MM.1S (cell line): ENCODE data around the gene ETHE1.

Experiments used
- DNase-seq: peaks from one replicate; pipeline ENCODE4 v3.0.0-alpha.2; 2015
- H2AFZ ChIP-seq: fragments of 300-600 bp; sonication (generic); 2 replicates; pipeline ENCODE4 v1.6.0; 2016; ENCODE audit warnings: antibody characterized with exemption, low read length
- H3F3A ChIP-seq: fragments of 300-600 bp; sonication (generic); 2 replicates; pipeline ENCODE4 v1.6.1; 2016; ENCODE audit warnings: mild to moderate bottlenecking, antibody characterized with exemption, low read length, moderate library complexity, mixed read lengths; ENCODE audit not compliant: insufficient read depth
- H3K27ac ChIP-seq: fragments of 300-600 bp; sonication (generic); 2 replicates; pipeline ENCODE4 v1.5.1; 2016; ENCODE audit warnings: mild to moderate bottlenecking, low read length
- H3K27me3 ChIP-seq: fragments of 300-600 bp; sonication (generic); replicated peaks from 2 replicates; pipeline ENCODE4 v1.6.0; 2016; ENCODE audit warnings: low read length; ENCODE audit not compliant: insufficient read depth
- H3K36me3 ChIP-seq: fragments of 300-600 bp; sonication (generic); replicated peaks from 2 replicates; pipeline ENCODE4 v1.6.1; 2016; ENCODE audit warnings: mild to moderate bottlenecking, low read length, mixed read lengths; ENCODE audit not compliant: insufficient read depth
- H3K4me1 ChIP-seq: fragments of 300-600 bp; sonication (generic); 2 replicates; pipeline ENCODE4 v1.6.1; 2016; ENCODE audit warnings: low read length, mixed read lengths
- H3K4me2 ChIP-seq: fragments of 300-600 bp; sonication (generic); 2 replicates; pipeline ENCODE4 v1.6.0; 2016; ENCODE audit warnings: low read depth, low read length
- H3K4me3 ChIP-seq: fragments of 300-600 bp; sonication (generic); 2 replicates; pipeline ENCODE4 v1.5.1; 2016; ENCODE audit warnings: low read length, mixed read lengths
- H3K79me2 ChIP-seq: fragments of 300-600 bp; sonication (generic); 2 replicates; pipeline ENCODE4 v1.6.1; 2016; ENCODE audit warnings: mixed run types, low read length, mixed read lengths
- H3K9ac ChIP-seq: fragments of 300-600 bp; sonication (generic); 2 replicates; pipeline ENCODE4 v1.6.1; 2016; ENCODE audit warnings: low read length, mixed read lengths
- H3K9me2 ChIP-seq: fragments of 300-600 bp; sonication (generic); replicated peaks from 2 replicates; pipeline ENCODE4 v1.6.1; 2016; ENCODE audit warnings: mild to moderate bottlenecking, low read length, mixed read lengths; ENCODE audit not compliant: insufficient read depth
- H3K9me3 ChIP-seq: fragments of 300-600 bp; sonication (generic); replicated peaks from 2 replicates; pipeline ENCODE4 v1.6.1; 2016; ENCODE audit warnings: mild to moderate bottlenecking, low read length, mixed read lengths; ENCODE audit not compliant: insufficient read depth
- H4K20me1 ChIP-seq: fragments of 300-600 bp; sonication (generic); 2 replicates; pipeline ENCODE4 v1.6.1; 2016; ENCODE audit warnings: mild to moderate bottlenecking, low read length, moderate library complexity, mixed read lengths; ENCODE audit not compliant: insufficient read depth
- CTCF ChIP-seq: fragments of 300-600 bp; sonication (generic); IDR thresholded peaks from 2 replicates; pipeline ENCODE4 v1.5.1; 2016; ENCODE audit warnings: antibody characterized with exemption, low read length, mixed read lengths
- EZH2 ChIP-seq: fragments of 300-600 bp; sonication (generic); optimal IDR thresholded peaks from 2 replicates; pipeline ENCODE3; 2017; ENCODE audit warnings: low read depth, mild to moderate bottlenecking, antibody characterized with exemption, low read length, mixed read lengths
- EZH2phosphoT487 ChIP-seq: fragments of 300-600 bp; sonication (generic); IDR thresholded peaks from 2 replicates; pipeline ENCODE4 v1.6.1; 2018; ENCODE audit warnings: antibody characterized with exemption, low read length

ETHE1 gene

GRCh38 chr19:43474487-43474886 lies 52.5 kb downstream of the ETHE1 start:
- Histone ChIP-seq H3K4me1 (no peaks in the 10 kb centered on the region), H4K20me1 (no peaks in the 10 kb centered on the region), H3K4me2 (no peak overlapping the region), H3K9me3 (no peaks in the 10 kb centered on the region), H3K9me2 (no peaks in the 10 kb centered on the region), H3K4me3 (no peak overlapping the region), H3F3A (no peaks in the 10 kb centered on the region), H3K27me3 (no peaks in the 10 kb centered on the region), H3K27ac (no peak overlapping the region), H3K36me3 (no peaks in the 10 kb centered on the region), H3K79me2 (no peaks in the 10 kb centered on the region), H2AFZ (no peak overlapping the region), H3K9ac (no peak overlapping the region)
- no peak for TF ChIP-seq EZH2
- TF ChIP-seq CTCF, result no peak
- TF ChIP-seq EZH2phosphoT487, result no peak
- DNase-seq, result no peak

DNA sequence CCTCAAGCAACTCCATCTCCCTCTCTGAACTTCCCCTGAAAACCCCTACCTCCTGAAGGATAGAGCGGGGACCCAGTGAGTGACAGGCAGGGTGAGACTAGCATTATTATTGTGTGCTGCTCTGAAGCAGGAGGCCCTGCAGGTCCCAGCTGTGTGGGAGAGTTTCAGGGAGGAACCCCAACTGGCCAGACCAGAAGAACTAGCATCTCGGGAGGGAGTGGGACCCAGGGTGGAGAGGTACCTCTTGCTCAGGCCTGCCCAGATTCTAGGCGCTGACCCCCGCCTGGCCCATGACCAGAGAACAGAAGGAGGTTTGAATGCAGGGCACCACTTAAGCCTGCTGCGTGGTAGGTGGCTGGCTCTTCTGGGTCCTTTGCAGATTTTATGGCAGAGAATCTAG lies 55.9 kb downstream of the ETHE1 start:
- H3K36me3 ChIP-seq, result no peaks in the 10 kb centered on the region
- TF ChIP-seq EZH2phosphoT487 (no peak), CTCF (no peak), EZH2 (no peak)
- no peak overlapping the region for H3K4me3 ChIP-seq
- H3K9me3 ChIP-seq, result no peaks in the 10 kb centered on the region
- H3K27ac ChIP-seq, result no peak overlapping the region
- H3K4me2 ChIP-seq, result no peak overlapping the region
- no peak for DNase-seq
- H3K27me3 ChIP-seq, result no peaks in the 10 kb centered on the region
- H3K9me2 ChIP-seq, result no peaks in the 10 kb centered on the region
- no peak overlapping the region for H3K9ac ChIP-seq
- no peaks in the 10 kb centered on the region for H3K4me1 ChIP-seq
- H4K20me1 ChIP-seq, result no peaks in the 10 kb centered on the region
- no peaks in the 10 kb centered on the region for H3K79me2 ChIP-seq
- no peak overlapping the region for H2AFZ ChIP-seq
- H3F3A ChIP-seq, result no peaks in the 10 kb centered on the region

GRCh38 chr19:43470288-43470687 lies 56.7 kb downstream of the ETHE1 start:
- Histone ChIP-seq H3K9ac (no peak overlapping the region), H3K9me3 (no peaks in the 10 kb centered on the region), H3K79me2 (no peaks in the 10 kb centered on the region), H3K4me3 (no peak overlapping the region), H3K9me2 (no peaks in the 10 kb centered on the region), H3K36me3 (no peaks in the 10 kb centered on the region), H2AFZ (no peak overlapping the region), H4K20me1 (no peaks in the 10 kb centered on the region), H3K27me3 (no peaks in the 10 kb centered on the region), H3F3A (no peaks in the 10 kb centered on the region), H3K4me1 (no peaks in the 10 kb centered on the region), H3K27ac (no peak overlapping the region), H3K4me2 (no peak overlapping the region)
- TF ChIP-seq EZH2phosphoT487 (no peak), CTCF (no peak), EZH2 (no peak)
- no peak for DNase-seq
